HEK293 (cell line): ENCODE data around the gene PFN4.
A peak's percentile ranks its signal among the peaks of the same experiment; 100 is the strongest.

Source experiments
- AEBP2 ChIP-seq: fragments of 450-650 bp; formaldehyde crosslinking; IDR thresholded peaks from 2 replicates; pipeline ENCODE4 v1.5.1; 2016; ENCODE audit warnings: missing biosample characterization, missing genetic modification characterization, borderline replicate concordance
- BCL11B ChIP-seq: fragments of 450-650 bp; formaldehyde crosslinking; IDR thresholded peaks from 2 replicates; pipeline ENCODE4 v1.5.1; 2016; ENCODE audit warnings: low read depth, missing biosample characterization, missing genetic modification characterization
- FEZF1 ChIP-seq: fragments of 450-650 bp; formaldehyde crosslinking; IDR thresholded peaks from 2 replicates; pipeline ENCODE4 v1.5.1; 2016; ENCODE audit warnings: missing biosample characterization, missing genetic modification characterization
- GLIS2 ChIP-seq: fragments of 450-650 bp; formaldehyde crosslinking; IDR thresholded peaks from 2 replicates; pipeline ENCODE4 v1.5.1; 2016; ENCODE audit warnings: missing biosample characterization, missing genetic modification characterization
- HIC1 ChIP-seq: fragments of 450-650 bp; formaldehyde crosslinking; IDR thresholded peaks from 2 replicates; pipeline ENCODE4 v1.5.1; 2016; ENCODE audit warnings: missing biosample characterization, missing genetic modification characterization
- OVOL3 ChIP-seq: fragments of 450-650 bp; formaldehyde crosslinking; IDR thresholded peaks from 2 replicates; pipeline ENCODE4 v1.5.1; 2016; ENCODE audit warnings: missing biosample characterization, missing genetic modification characterization
- SCRT2 ChIP-seq: fragments of 450-650 bp; formaldehyde crosslinking; IDR thresholded peaks from 2 replicates; pipeline ENCODE4 v1.5.1; 2016; ENCODE audit warnings: missing biosample characterization, missing genetic modification characterization
- SP3 ChIP-seq: fragments of 450-650 bp; formaldehyde crosslinking; IDR thresholded peaks from 2 replicates; pipeline ENCODE4 v1.5.1; 2016; ENCODE audit warnings: missing biosample characterization, missing genetic modification characterization
- WT1 ChIP-seq: fragments of 450-650 bp; formaldehyde crosslinking; IDR thresholded peaks from 2 replicates; pipeline ENCODE4 v1.5.1; 2016; ENCODE audit warnings: missing biosample characterization, missing genetic modification characterization
- ZBTB21 ChIP-seq: fragments of 450-650 bp; formaldehyde crosslinking; IDR thresholded peaks from 2 replicates; pipeline ENCODE4 v1.5.1; 2017; ENCODE audit warnings: missing biosample characterization, missing genetic modification characterization
- ZBTB8A ChIP-seq: fragments of 450-650 bp; formaldehyde crosslinking; IDR thresholded peaks from 2 replicates; pipeline ENCODE4 v1.5.1; 2016; ENCODE audit warnings: missing biosample characterization, missing genetic modification characterization
- ZNF133 ChIP-seq: fragments of 450-650 bp; formaldehyde crosslinking; IDR thresholded peaks from 2 replicates; pipeline ENCODE4 v1.5.1; 2016; ENCODE audit warnings: missing biosample characterization, missing genetic modification characterization
- ZNF140 ChIP-seq: fragments of 450-650 bp; formaldehyde crosslinking; IDR thresholded peaks from 2 replicates; pipeline ENCODE4 v1.5.1; 2016; ENCODE audit warnings: missing biosample characterization, missing genetic modification characterization
- ZNF184 ChIP-seq: fragments of 450-650 bp; IDR thresholded peaks from 2 replicates; pipeline ENCODE4 v1.5.1; 2018; ENCODE audit warnings: missing biosample characterization, mild to moderate bottlenecking, missing genetic modification characterization
- ZNF2 ChIP-seq: fragments of 450-650 bp; formaldehyde crosslinking; IDR thresholded peaks from 2 replicates; pipeline ENCODE4 v1.5.1; 2016; ENCODE audit warnings: missing biosample characterization, missing genetic modification characterization
- ZNF202 ChIP-seq: fragments of 450-650 bp; formaldehyde crosslinking; IDR thresholded peaks from 2 replicates; pipeline ENCODE4 v1.5.1; 2016; ENCODE audit warnings: missing biosample characterization, missing genetic modification characterization, borderline replicate concordance
- ZNF221 ChIP-seq: fragments of 450-650 bp; formaldehyde crosslinking; IDR thresholded peaks from 2 replicates; pipeline ENCODE4 v1.5.1; 2017; ENCODE audit warnings: missing biosample characterization, missing genetic modification characterization, borderline replicate concordance
- ZNF26 ChIP-seq: fragments of 450-650 bp; formaldehyde crosslinking; IDR thresholded peaks from 2 replicates; pipeline ENCODE4 v1.5.1; 2016; ENCODE audit warnings: missing biosample characterization, missing genetic modification characterization
- ZNF274 ChIP-seq, 2 experiments: fragments of 200-500 bp in 1 of 2; fragments of 450-650 bp in 1 of 2; sonication (Bioruptor generic) in 1 of 2; formaldehyde crosslinking in 1 of 2; IDR thresholded peaks; 2 replicates each; pipeline versions ENCODE4 v1.5.1 to v1.6.1; 2014 to 2016; ENCODE audit warnings: borderline replicate concordance in 1 of 2, inconsistent platforms in 1 of 2, low read length in 1 of 2, missing biosample characterization in 1 of 2, missing genetic modification characterization in 1 of 2
- ZNF280C ChIP-seq: fragments of 450-650 bp; formaldehyde crosslinking; IDR thresholded peaks from 2 replicates; pipeline ENCODE4 v1.5.1; 2016; ENCODE audit warnings: missing biosample characterization, missing genetic modification characterization
- ZNF433 ChIP-seq: fragments of 450-650 bp; formaldehyde crosslinking; IDR thresholded peaks from 2 replicates; pipeline ENCODE4 v1.5.1; 2016; ENCODE audit warnings: missing biosample characterization, missing genetic modification characterization, low read depth
- ZNF561 ChIP-seq: fragments of 450-650 bp; IDR thresholded peaks from 2 replicates; pipeline ENCODE4 v1.5.1; 2018; ENCODE audit warnings: missing biosample characterization, missing genetic modification characterization, borderline replicate concordance
- ZNF596 ChIP-seq: fragments of 450-650 bp; IDR thresholded peaks from 2 replicates; pipeline ENCODE4 v1.5.0; 2018; ENCODE audit warnings: missing biosample characterization, mild to moderate bottlenecking, missing genetic modification characterization, moderate library complexity
- ZNF626 ChIP-seq: fragments of 450-650 bp; sonication (Bioruptor Pico); formaldehyde crosslinking; IDR thresholded peaks from 2 replicates; pipeline ENCODE4 v1.5.1; 2018; ENCODE audit warnings: missing biosample characterization, missing genetic modification characterization, inconsistent platforms
- ZNF639 ChIP-seq: fragments of 450-650 bp; formaldehyde crosslinking; IDR thresholded peaks from 2 replicates; pipeline ENCODE4 v1.5.1; 2016; ENCODE audit warnings: missing biosample characterization, missing genetic modification characterization
- ZNF670 ChIP-seq: fragments of 450-650 bp; formaldehyde crosslinking; IDR thresholded peaks from 2 replicates; pipeline ENCODE4 v1.5.1; 2016; ENCODE audit warnings: missing biosample characterization, missing genetic modification characterization, low read depth
- ZNF704 ChIP-seq: fragments of 450-650 bp; formaldehyde crosslinking; IDR thresholded peaks from 2 replicates; pipeline ENCODE4 v1.5.1; 2016; ENCODE audit warnings: missing biosample characterization, missing genetic modification characterization

The PFN4 gene

GRCh38 chr2:24075915-24076848 lies 47.0 kb downstream of the PFN4 start, which contains the start of gene SF3B6 (continued):
- no peak for TF ChIP-seq ZBTB8A (tag by site-specific recombination)
- TF ChIP-seq ZNF670, result no peak
- TF ChIP-seq GLIS2 (tag by site-specific recombination), result no peak
- no peak for TF ChIP-seq ZNF280C
- peak; percentile 95 for TF ChIP-seq SP3 (tag by site-specific recombination)
- TF ChIP-seq ZNF2, result peak; percentile 76; the same call in 1 of the 2 replicates
- TF ChIP-seq ZBTB21 (tag by site-specific recombination), result peak; percentile 84; the same call in 1 of the 2 replicates
- TF ChIP-seq SCRT2 (tag by site-specific recombination), result no peak
- TF ChIP-seq ZNF133, result no peak
- TF ChIP-seq OVOL3, result 0 out of 2 replicates have a peak, but pooled peaks have one; percentile 17
- no peak for TF ChIP-seq WT1 (tag by site-specific recombination)
- no peak; the same call in 1 of the 2 replicates for TF ChIP-seq ZNF561
- TF ChIP-seq ZNF26, result no peak
- TF ChIP-seq BCL11B, result no peak
- TF ChIP-seq ZNF433 (tag by site-specific recombination), result no peak
- TF ChIP-seq ZNF639 (tag by site-specific recombination), result peak; percentile 54; the same call in 1 of the 2 replicates
- TF ChIP-seq ZNF596, result no peak
- TF ChIP-seq FEZF1 (tag by site-specific recombination), result 0 out of 2 replicates have a peak, but pooled peaks have one; percentile 14
- no peak for TF ChIP-seq ZNF140 (tag by site-specific recombination)
- no peak for TF ChIP-seq ZNF274 (IDR thresholded peaks at IDR 0.05; ENCODE audit: low read length)
- no peak for TF ChIP-seq ZNF274 (tag by site-specific recombination; IDR thresholded peaks at IDR 0.05; ENCODE audit: borderline replicate concordance)
- TF ChIP-seq ZNF626 (tag by site-specific recombination), result no peak
- TF ChIP-seq AEBP2, result no peak
- TF ChIP-seq ZNF184 (tag by site-specific recombination), result no peak
- TF ChIP-seq ZNF202, result no peak
- no peak for TF ChIP-seq ZNF704 (tag by site-specific recombination)
- no peak for TF ChIP-seq HIC1
- no peak for TF ChIP-seq ZNF221 (tag by site-specific recombination)
